Stimulated activated CD8-positive, alpha-beta memory T cell treated with anti-CD3 and anti-CD28 coated beads, Interleukin-12 subunit alpha, Interleukin-12 subunit beta, amount 100 ng/mL, for 1 hour (primary cell): Measurements from ENCODE around the gene ANTXRL.
"Not testable (repeated sequence)": the region's sequence is repeated elsewhere in the genome, so short reads cannot be mapped to it uniquely, and the experiment has no call there.

Experiments
- DNase-seq: peaks from one replicate; pipeline ENCODE4 v3.0.0-alpha.2; 2020; ENCODE audit warnings: low read depth

The ANTXRL gene

DNA sequence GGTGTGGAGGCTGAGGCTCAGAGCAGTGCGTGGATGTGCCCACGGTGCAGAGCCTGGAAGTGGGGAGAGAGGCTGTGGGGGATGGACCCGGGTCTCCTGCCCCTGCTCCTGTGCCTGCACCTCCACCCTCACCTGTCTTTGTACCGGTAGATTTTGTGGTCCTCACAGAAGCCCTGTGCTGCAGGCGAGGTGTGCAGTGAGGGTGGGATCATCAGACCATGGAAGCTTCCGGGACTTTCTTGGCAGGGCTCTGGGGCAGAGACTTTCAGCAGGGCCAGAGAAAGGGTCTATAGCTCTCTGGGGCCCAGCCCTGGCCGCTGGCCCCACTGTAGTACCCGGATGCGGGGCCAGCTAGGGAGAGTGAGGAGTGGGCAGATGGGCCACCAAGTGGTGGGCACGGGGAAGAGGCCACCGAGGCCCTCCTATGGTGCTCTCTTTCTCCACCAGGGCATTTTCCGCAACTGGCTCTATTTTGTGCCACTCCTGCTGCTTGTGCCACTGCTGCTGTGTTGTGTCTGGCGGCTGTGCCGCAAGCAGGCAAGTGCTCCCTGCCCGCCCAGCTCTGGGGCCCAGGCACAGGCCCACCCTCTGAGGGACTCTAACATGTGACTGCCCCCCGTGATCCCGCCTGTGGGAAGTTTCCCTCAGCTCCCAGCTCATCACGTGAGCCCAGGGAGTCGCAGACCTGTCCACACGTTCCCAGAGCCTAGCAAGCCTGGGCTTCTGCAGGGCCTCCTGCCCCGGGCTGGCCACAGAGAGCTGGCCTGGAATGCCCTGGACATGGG, 22.1 kb downstream of the ANTXRL start:
- no peak for DNase-seq

DNA sequence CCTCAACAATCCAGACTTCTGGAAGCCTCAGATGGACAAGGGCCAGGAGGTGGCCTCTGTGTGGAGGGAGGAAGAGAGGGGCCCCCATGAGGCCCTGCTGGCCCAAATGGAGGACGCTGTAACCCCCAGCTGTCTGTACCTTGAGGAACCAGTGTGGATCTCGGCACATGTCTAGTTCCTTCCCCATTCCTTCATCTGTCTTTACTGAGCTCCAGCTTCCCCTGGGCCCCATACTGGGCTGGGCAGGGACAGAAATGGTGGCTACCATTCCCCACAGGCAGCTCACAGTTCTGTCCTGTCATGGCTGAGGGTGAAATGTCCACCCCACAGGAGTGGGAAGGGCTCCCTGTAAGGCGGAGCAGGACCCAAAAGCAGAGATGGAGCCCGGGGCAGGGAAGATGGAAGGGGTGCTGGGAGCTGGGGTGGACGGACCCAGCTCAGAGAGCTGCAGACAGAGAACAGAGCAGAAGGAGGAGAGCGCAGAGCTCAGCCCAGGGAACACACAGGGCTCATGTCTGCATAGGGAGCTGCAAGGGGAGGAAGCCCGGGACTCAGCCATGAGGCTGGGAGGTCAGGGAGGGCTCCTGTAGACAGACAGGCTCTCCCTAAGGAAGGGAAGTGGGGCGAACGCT, 22.8 kb downstream of the ANTXRL start:
- DNase-seq: no peak

GRCh38 chr10:46310143-46310514, 23.3 kb downstream of the ANTXRL start:
- DNase-seq: no peak

DNA sequence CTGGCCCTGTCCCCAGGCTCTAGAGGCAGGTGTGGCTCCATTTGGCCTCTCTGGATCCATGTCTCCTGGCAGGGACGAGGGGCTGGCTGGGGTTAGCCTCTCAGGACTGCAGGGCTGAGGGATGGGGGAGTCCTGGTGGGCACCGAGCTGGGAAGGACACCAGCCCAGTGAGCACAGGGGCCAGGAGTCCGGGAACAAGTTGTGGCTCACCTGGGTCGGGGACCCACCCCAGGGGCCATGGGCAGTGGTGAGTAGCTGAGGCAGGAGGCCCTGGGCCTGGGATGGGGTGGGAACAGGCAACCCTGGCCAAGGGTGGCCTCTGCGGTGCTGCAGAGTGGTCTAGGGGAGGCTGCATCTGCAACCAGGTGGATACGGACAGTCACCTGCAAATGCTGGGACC, 24.1 kb downstream of the ANTXRL start:
- no peak for DNase-seq

- no peak for DNase-seq
Measured at GRCh38 chr10:46311501-46311951, 24.7 kb downstream of the ANTXRL start.

DNA sequence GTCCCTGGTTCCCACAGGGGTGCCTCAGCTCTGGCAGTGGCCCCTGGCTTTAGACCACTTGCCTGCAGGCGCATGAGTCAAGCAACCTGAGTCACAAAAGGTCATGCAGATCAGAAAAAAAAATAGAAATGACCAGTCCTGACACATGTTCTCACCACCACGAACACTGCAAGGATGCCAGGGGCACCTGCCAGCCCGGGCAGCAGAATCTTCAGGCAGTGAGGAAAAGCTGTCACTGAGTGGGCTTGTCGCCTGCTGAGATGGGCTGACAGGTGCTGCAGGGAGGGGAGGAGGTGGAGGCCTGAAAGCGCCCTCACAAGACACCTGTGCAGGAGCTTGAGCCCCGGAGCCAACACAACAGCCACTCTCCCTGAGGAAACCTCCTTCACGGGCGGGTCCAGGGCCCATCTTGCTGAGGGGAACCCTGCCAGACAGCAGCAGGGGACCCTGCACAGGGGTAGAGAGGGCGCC, 25.2 kb downstream of the ANTXRL start:
- not testable (repeated sequence) for DNase-seq

- DNase-seq: no peak
Measured at GRCh38 chr10:46312953-46313352, 26.2 kb downstream of the ANTXRL start.

GRCh38 chr10:46314071-46314470, 27.3 kb downstream of the ANTXRL start:
- DNase-seq: no peak

GRCh38 chr10:46315071-46315860, 28.5 kb downstream of the ANTXRL start:
- DNase-seq: not testable (repeated sequence)

DNA sequence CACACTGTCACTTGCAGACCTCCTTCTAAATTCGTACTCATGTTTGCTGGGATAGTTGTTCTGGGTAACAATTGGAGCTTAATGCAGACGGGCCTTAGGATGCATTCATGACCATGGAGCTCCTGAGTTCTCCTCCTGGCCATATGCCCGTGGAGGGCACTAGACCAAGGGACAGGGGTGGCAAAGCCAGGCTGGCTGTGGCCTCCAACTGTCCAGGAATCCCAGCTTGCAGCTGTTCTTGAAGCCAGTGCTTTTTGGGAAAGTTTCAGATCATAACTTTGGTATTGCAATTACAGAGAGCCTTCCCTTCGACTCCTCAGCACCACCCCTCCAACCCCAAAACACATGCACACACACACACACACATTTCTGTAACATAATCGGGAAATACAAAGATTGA, 30.6 kb downstream of the ANTXRL start:
- DNase-seq: no peak

DNA sequence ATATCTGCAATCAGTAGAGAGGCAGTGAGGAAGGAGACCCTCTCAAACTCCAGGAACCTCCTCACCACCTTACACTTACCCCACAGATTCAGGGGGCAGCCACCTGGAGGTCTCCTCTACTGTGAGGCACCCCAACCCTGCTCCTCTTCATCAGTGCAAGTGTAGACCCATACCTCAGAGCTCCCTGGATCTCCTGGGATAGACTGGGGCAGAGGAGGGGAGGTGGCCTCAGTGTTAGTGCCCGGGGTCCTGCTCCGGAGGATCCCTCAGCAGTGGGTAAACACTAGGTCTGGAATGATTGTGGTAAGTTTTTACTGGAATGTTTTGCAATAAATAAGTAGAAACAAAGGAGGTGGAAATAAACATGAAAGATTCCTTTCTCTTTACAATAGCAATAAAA, 31.1 kb downstream of the ANTXRL start:
- no peak for DNase-seq

DNA sequence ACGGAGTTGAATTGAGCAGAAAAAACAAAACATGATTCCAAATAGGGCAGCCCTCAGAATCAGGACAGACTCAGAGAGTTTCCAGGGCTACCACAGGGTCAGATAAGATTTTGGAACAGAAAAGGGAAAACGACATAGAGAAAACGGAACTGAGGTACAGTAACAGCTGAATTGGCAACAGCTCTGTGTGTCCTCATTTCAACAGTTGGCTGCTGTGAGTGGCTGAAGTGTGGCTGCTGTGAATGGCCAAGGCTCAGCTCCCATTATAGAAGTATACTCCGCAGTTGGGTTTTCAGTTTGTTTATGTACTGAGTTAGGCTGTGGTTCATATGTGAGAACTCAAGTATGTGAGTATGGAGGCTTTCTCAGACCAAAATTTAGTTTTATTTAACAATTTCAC, 32.0 kb downstream of the ANTXRL start:
- no peak for DNase-seq

DNA sequence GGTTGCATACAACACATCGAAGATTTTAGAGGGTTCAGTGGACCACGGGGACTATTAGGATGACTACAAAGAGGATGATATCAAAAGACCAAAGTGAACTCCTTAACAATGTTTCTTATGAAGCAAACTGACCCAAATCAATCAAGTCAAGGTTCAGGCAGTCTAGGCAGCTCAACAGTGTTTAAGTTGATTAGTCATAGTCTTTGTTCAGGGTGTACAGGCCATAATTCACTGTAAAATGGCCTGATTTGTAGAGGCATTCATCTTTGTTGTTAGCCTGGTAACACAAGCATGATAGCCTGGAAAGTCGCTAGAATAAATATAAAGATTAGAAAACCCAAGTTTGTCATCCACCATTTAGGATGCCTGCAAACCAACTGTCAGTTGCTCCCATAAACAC, 32.6 kb downstream of the ANTXRL start:
- DNase-seq: no peak

DNA sequence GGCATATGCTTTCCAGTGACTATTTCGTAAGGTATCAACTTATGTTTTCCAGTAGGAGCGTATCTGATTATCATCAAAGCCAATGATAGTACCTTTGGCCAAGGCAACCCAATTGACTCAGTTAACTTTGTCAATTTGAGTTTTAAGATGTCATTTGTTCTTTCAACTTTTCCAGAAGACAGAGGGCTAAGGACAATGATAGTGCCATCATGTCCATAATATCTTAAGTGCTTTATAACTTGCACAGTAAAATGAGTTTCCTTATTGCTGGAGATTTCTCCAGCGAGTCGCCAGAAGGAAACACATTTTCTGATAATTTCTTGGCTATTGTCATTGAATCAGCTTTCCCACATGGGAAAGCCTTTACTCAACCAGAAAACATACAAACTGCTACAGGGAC, 35.0 kb downstream of the ANTXRL start:
- no peak for DNase-seq

GRCh38 chr10:46323176-46323575, 36.4 kb downstream of the ANTXRL start:
- no peak for DNase-seq

- no peak for DNase-seq
Measured at GRCh38 chr10:46325021-46325420, 38.2 kb downstream of the ANTXRL start.

- DNase-seq: no peak
Measured at GRCh38 chr10:46326066-46326465, 39.3 kb downstream of the ANTXRL start.

- no peak for DNase-seq
Measured at GRCh38 chr10:46326971-46327370, 40.2 kb downstream of the ANTXRL start.

GRCh38 chr10:46327685-46328084, 40.9 kb downstream of the ANTXRL start:
- no peak for DNase-seq

DNA sequence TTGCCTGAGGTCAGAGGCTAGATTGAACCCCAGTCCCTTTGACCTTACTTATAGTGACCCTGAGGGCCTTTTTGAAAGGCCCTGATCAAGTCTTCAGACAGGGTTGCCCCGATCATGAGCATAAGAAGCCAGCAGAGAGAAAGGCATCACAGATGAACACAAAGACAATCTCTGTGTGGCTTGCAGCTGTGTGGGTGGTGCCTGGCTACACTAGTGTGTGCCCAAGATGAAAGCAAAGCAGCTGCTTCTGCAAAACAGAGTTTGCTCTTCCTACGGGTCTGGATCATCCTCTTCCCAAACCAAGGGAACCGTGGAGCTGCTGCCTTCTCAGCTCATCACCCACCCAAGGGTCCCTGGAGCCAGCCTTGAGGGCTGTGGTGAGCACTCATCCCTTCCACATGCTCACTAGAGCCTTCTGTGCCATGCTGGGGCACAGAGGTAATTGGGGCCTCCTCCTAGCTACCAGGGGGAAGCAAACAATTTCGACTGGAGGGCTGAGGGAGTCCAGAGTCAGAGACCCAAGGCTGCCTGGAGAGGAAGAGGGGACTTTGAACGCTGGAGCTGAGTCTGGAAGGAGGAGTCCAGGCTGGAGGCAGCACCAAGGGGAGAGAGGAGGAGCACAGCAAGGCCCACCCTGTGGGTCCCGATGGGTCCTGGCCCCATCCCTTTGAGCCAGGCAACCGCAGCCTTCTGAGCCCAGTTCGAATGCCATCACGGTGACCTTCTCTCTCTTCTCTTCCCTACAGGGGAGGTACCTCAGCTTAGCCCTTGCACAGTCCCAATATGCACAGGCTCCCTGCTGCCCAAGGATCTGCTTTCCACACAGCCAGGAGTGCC, 42.3 kb downstream of the ANTXRL start:
- no peak for DNase-seq

DNA sequence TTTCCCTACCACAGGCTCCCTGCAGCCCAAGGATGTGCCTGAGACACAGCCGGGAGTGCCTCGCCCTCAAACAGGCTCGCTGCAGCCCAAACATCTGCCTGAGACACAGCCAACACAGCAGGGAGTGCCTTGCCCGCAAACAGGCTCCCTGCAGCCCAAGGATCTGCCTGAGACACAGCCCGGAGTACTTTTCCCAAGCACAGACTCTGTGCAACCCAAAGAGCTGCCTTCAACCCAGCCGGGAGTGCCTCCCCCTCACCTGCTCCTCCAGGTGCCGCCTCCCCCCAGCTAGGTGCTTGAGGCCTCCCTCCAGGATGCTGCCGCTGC, 42.9 kb downstream of the ANTXRL start:
- DNase-seq: no peak

DNA sequence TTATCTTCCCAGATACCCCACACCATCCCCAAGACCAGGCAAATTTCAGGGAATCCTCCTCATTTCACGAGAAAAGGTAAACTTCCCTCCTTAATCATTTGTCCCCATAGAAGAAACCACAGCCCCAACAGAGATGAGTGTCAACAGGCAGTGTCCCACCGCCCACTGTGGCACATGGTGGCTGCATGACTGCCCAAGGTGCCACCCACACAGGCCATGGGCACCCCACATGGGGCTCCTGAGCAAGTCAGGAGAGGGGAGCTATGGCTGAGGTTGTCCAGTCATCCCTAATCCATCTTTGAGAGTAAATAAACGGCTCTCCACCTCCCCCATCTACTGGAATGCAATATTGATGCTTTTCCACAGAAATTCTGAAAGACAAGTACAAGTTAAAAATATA, 44.1 kb downstream of the ANTXRL start:
- DNase-seq: no peak
